Activated naive CD8-positive, alpha-beta T cell treated with anti-CD3 and anti-CD28 coated beads for 36 hours (primary cell): ENCODE data around the gene TNK2. TPM values are rescaled to one million over a fixed set of nuclear protein-coding genes. Genes with fewer than 3 reads are reported as not detected.
"Not testable (repeated sequence)": the region's sequence is repeated elsewhere in the genome, so short reads cannot be mapped to it uniquely, and the experiment has no call there.

Experiments used
- DNase-seq: peaks from one replicate; pipeline ENCODE4 v3.0.0; 2021
- H3K27ac Mint-ChIP-seq: one replicate; pipeline ENCODE4 v1.8.0; 2022; ENCODE audit warnings: mild to moderate bottlenecking, moderate library complexity, mixed read lengths
- H3K27me3 Mint-ChIP-seq: one replicate; pipeline ENCODE4 v1.8.0; 2022; ENCODE audit warnings: mild to moderate bottlenecking, mixed read lengths
- H3K36me3 Mint-ChIP-seq: one replicate; pipeline ENCODE4 v1.8.0; 2021; ENCODE audit warnings: mild to moderate bottlenecking, mixed read lengths
- H3K4me1 Mint-ChIP-seq: one replicate; pipeline ENCODE4 v1.8.0; 2021; ENCODE audit warnings: mixed read lengths
- H3K4me3 Mint-ChIP-seq: one replicate; pipeline ENCODE4 v1.8.0; 2022; ENCODE audit warnings: mild to moderate bottlenecking, moderate library complexity, mixed read lengths
- H3K9me3 Mint-ChIP-seq: one replicate; pipeline ENCODE4 v1.8.0; 2022; ENCODE audit warnings: mixed read lengths
- total RNA-seq, 2 experiments: library from RNA; stranded (reverse); gene quantifications; one replicate each; pipeline ENCODE4 v1.2.3, GENCODE V29; 2021

Gene TNK2
- total RNA-seq, 2 experiments from 2014 or later = 34.6 to 35.1 TPM

DNA sequence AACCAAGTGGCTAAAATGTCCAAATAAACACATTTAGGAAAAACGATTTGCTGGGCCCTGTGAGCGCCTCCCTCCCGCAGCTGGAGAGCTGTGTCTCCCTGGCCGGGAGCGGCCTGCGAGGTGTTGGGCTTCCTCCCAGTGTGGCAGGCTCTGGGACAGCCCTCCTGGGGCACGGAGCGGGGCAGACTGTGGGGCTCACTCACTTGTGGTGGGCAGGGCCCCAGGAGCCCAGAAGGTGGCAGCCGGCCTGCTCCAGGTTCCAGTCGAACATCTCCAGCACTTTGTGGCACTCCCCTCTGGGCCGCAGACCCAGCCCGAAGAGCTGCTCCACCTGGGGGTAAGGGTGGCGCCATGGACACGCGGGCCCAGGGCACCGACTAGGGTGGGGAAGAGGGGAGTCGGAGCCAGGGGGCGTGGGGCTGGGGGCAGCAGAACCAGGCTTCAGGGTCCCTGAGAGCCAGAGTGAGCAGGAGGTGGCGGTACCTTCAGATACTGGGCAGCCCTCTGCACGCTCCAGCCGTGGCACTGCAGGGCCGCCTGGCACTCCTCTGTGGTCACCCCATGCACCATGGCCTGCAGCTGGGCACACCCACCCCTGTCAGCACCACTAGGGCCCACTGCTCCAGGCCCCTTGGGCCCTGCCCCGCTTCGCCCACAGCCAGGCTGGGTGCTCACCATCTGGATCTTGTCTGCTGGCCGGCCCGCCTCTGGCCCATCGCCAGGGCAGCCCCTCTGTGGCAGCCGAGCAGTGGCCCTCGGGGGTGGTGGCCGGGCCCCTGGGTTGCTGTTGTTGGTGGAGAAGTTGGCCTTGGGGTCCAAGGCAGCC, 41.5 kb downstream of the TNK2 start:
- H3K9me3 Mint-ChIP-seq = no peaks in the 10 kb centered on the region
- H3K4me3 Mint-ChIP-seq = no peak overlapping the region
- no peak overlapping the region for H3K27ac Mint-ChIP-seq
- DNase-seq = no peak
- no peaks in the 10 kb centered on the region for H3K36me3 Mint-ChIP-seq
- no peaks in the 10 kb centered on the region for H3K27me3 Mint-ChIP-seq
- H3K4me1 Mint-ChIP-seq = peaks cover 4% of the 10 kb centered on the region

- H3K4me1 Mint-ChIP-seq = peaks cover 4% of the 10 kb centered on the region
- DNase-seq = no peak
- no peak overlapping the region for H3K4me3 Mint-ChIP-seq
- no peak overlapping the region for H3K27ac Mint-ChIP-seq
- H3K36me3 Mint-ChIP-seq = no peaks in the 10 kb centered on the region
- no peaks in the 10 kb centered on the region for H3K27me3 Mint-ChIP-seq
- H3K9me3 Mint-ChIP-seq = no peaks in the 10 kb centered on the region
Measured at GRCh38 chr3:195865752-195866151, 42.6 kb downstream of the TNK2 start.

DNA sequence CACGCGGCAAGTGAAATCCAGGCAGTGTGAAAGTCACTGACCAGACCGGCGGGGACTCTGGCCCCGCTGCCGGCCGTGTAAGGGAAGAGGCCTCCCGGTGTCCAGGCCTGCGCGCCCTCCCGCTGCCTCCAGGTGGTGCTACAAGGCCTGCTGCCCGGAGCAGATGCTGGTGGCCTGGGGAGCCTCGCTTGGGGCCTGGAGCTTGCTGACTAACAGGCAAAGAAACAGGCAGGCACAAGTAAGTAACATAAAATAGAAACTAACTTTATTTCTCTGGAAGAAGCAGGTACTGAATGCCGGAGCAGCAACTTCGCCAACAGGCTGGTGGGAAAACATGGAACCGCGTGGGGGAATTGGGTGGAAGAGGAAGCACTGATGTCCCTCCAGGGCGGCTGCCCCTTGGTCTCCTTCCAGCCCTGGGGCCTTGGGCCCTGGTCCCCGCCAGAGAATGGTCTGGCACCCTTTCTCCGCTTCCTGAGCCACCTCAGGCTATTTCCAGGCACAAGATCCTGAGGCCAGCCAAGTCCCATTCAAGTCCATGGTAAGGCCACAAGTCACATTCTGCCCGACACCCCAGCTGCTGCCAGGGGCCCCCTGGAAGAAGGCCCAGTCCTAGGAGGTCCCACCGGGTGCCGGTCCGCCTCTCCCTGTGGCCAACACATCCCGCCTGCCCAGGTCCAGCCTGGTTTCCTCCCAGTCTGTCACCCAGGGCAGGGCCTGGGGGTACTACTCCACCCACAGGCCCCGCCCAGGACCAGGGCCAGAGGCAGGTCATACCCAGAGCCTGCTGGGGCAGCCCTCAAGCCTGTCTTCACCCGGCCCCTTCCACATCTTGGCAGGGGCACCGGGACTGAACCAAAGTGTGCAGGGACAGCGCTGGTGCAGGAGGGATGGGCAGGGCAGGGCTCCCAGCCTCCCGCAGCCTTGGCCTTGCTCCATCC, 45.0 kb downstream of the TNK2 start:
- H3K4me1 Mint-ChIP-seq = peaks cover 7% of the 10 kb centered on the region
- H3K27me3 Mint-ChIP-seq = no peaks in the 10 kb centered on the region
- H3K9me3 Mint-ChIP-seq = no peaks in the 10 kb centered on the region
- peak; percentile 70 for DNase-seq
- H3K36me3 Mint-ChIP-seq = no peaks in the 10 kb centered on the region
- H3K27ac Mint-ChIP-seq = no peak overlapping the region
- no peak overlapping the region for H3K4me3 Mint-ChIP-seq

DNA sequence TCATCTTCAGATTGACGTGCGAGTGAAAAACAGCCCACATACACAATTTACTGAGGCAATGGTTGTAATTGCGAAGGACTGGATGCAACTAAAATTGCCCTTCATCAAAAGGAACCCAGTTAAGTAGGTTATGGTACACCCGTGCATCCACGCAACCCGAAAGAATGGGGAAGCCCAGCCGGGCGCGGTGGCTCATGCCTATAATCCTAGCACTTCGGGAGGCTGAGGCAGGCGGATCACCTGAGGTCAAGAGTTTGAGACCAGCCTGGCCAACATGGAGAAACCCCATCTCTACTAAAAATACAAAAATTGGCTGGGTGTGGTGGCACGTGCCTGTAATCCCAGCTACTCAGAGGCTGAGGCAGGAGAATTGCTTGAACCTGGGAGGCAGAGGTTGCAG, 46.0 kb downstream of the TNK2 start:
- H3K36me3 Mint-ChIP-seq, H3K27ac Mint-ChIP-seq, H3K4me1 Mint-ChIP-seq, DNase-seq, H3K9me3 Mint-ChIP-seq, H3K4me3 Mint-ChIP-seq, H3K27me3 Mint-ChIP-seq: not testable (repeated sequence)

- Mint-ChIP-seq H3K27ac (peak overlapping the region; percentile 3), H3K27me3 (peaks cover 4% of the 10 kb centered on the region), H3K9me3 (no peaks in the 10 kb centered on the region), H3K36me3 (no peaks in the 10 kb centered on the region), H3K4me1 (peaks cover 7% of the 10 kb centered on the region), H3K4me3 (no peak overlapping the region)
- no peak for DNase-seq
Measured at GRCh38 chr3:195860456-195860855, 47.9 kb downstream of the TNK2 start.

DNA sequence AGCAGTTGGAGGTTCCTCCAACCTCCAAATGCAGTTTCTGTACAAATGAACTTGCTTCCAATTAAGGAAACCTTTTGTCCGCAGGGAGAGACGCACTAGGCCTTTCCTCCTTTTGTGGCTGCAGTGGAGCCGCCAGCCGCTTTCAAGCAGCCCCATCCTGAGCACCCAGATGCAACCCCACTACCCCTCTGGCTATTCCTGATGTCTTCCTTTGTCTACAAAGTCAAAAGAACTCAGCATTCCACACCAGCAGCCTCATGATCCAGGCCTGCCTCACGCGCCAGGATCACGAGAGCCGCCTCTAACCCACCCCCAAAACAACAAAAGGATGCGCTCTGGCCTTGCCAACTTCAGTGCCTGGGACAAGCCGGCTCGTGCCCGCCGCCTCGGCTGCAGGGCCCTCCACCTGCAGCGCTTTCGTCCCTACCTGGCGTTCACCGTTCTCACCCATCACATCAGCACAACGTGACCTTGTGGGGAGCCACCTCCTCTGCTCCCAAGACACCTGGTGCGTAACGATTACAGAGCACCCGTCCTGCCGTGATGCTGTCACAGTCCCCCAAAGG, 48.4 kb downstream of the TNK2 start:
- H3K27me3 Mint-ChIP-seq = peaks cover 4% of the 10 kb centered on the region
- peaks cover 7% of the 10 kb centered on the region for H3K4me1 Mint-ChIP-seq
- no peak overlapping the region for H3K27ac Mint-ChIP-seq
- H3K4me3 Mint-ChIP-seq = no peak overlapping the region
- no peaks in the 10 kb centered on the region for H3K36me3 Mint-ChIP-seq
- H3K9me3 Mint-ChIP-seq = no peaks in the 10 kb centered on the region
- DNase-seq = no peak

DNA sequence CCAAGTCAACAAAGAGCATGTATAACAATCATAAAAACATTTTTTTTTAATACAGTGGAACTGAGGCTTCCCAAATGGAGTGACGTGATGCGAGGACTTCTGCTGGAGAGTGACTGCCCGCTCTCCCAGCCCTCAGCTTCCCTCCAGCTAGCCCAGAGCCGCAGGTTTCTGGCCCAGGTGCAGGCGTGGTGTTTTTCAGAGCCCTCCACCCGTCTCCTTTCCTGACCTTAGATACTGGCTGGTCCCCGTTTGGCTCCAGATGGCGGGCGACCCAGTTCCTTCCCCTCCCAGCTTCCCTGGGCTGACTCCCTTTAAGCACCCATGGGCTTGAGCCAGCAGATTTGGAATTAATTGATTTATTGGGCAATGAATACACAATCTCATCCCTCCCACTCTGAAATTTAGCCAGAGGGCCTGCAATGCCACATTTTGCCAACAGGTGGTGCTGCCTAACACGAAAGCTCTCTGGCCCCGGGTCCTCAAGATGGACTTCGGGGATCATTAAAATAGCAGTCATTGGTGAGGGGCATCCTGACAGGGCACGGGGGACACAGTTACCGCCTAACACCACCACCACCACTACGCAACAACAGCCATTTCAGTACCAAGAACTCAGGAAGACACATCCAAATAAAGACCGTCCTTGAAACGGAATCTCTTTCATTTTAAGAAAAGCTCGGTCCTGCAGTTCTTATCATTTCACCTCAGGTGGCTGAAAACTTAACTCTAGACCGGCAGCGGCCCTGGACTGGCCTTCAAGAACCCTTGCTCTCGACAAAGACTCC, 49.1 kb downstream of the TNK2 start:
- peak overlapping the region; percentile 62 for H3K4me3 Mint-ChIP-seq
- peak; percentile 68 for DNase-seq
- no peaks in the 10 kb centered on the region for H3K9me3 Mint-ChIP-seq
- H3K27me3 Mint-ChIP-seq = peaks cover 4% of the 10 kb centered on the region
- peaks cover 7% of the 10 kb centered on the region for H3K4me1 Mint-ChIP-seq
- no peak overlapping the region for H3K27ac Mint-ChIP-seq
- no peaks in the 10 kb centered on the region for H3K36me3 Mint-ChIP-seq

DNA sequence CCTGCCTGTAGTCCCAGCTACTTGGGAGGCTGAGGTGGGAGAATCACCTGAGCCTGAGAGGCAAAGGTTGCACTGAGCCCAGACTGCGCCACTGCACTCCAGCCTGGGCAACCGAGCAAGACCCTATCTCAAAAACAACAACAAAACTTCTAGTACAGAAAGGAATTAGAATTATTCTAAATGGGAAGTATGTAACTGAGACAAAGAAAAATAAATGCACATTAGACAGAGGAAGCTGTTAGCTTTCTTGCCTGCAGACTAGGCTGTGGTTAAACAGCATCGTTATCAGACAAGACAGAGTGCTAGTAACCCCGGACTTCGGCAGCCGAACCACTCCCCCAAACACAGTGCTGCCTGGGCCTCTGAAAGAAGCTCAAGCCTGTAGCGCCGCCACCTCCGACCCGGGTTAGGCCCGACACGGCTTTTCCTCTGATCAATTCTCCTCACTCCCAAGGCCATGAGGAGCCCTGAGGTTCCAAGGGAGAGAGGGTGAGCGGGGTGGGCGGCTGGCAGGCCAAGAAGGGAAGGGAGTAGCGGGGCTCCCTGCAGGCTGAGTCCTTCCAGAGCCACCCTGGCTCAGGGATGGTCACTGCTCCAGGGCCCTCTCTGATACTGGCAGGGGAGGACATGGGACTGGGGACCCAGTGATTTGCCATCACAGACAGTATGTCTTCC, 51.8 kb downstream of the TNK2 start:
- H3K27ac Mint-ChIP-seq = no peak overlapping the region
- no peaks in the 10 kb centered on the region for H3K9me3 Mint-ChIP-seq
- no peak overlapping the region for H3K4me3 Mint-ChIP-seq
- no peak for DNase-seq
- peaks cover 4% of the 10 kb centered on the region for H3K4me1 Mint-ChIP-seq
- H3K36me3 Mint-ChIP-seq = no peaks in the 10 kb centered on the region
- H3K27me3 Mint-ChIP-seq = peaks cover 17% of the 10 kb centered on the region

DNA sequence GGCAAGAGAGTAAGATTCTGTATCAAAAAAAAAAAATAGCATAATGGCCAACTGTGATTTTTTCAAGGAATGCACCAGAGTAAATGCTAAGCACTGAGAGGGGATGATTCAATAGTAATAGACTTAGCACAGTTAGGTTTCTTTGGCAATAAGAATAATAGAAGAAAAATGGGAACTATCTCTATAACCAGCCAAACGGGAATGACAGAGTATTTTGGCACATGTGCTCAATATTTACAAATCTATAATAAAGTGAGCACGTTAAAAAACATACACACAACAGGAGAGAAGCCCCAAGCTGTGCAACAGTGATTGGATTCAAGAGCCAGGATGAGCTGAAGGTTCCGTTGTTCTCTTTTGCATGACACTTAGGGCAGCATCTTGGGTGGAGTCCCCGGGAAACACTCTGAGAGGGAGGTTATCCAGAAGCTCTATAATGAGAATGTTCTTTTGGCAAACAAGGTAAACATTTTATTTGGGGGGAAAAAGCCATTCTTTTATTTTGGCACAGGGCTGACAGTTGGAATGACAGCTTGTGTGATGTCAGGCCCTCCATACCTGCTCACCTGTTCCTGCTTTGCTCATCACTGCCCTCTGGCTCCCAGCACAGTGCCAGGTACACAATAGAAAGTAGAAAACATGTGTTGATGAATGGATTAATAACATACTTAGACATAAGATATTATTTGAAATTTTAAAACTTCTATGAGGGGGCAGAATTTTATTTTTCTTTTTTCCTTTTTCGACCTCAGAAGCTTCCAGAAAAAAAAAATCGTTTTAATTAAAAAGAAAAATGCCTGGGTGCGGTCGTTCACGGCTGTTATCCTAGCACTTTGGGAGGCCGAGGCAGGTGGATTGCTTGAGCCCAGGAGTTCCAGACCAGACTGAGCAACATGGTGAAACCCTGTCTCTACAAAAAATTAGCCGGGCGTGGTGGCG, 52.6 kb downstream of the TNK2 start:
- no peaks in the 10 kb centered on the region for H3K36me3 Mint-ChIP-seq
- no peak overlapping the region for H3K27ac Mint-ChIP-seq
- H3K4me1 Mint-ChIP-seq = peaks cover 9% of the 10 kb centered on the region
- H3K9me3 Mint-ChIP-seq = no peaks in the 10 kb centered on the region
- H3K27me3 Mint-ChIP-seq = peaks cover 18% of the 10 kb centered on the region
- DNase-seq = no peak
- H3K4me3 Mint-ChIP-seq = no peak overlapping the region

- Mint-ChIP-seq H3K9me3 (no peaks in the 10 kb centered on the region), H3K27ac (no peak overlapping the region), H3K4me3 (no peak overlapping the region), H3K4me1 (peaks cover 11% of the 10 kb centered on the region), H3K27me3 (peaks cover 18% of the 10 kb centered on the region), H3K36me3 (no peaks in the 10 kb centered on the region)
- DNase-seq = no peak
Measured at GRCh38 chr3:195854628-195855294, 53.6 kb downstream of the TNK2 start.

GRCh38 chr3:195853996-195854395, 54.4 kb downstream of the TNK2 start:
- no peaks in the 10 kb centered on the region for H3K9me3 Mint-ChIP-seq
- no peak for DNase-seq
- H3K4me1 Mint-ChIP-seq = peaks cover 7% of the 10 kb centered on the region
- peaks cover 20% of the 10 kb centered on the region for H3K27me3 Mint-ChIP-seq
- no peak overlapping the region for H3K4me3 Mint-ChIP-seq
- peak overlapping the region; percentile 51 for H3K27ac Mint-ChIP-seq
- H3K36me3 Mint-ChIP-seq = no peaks in the 10 kb centered on the region

DNA sequence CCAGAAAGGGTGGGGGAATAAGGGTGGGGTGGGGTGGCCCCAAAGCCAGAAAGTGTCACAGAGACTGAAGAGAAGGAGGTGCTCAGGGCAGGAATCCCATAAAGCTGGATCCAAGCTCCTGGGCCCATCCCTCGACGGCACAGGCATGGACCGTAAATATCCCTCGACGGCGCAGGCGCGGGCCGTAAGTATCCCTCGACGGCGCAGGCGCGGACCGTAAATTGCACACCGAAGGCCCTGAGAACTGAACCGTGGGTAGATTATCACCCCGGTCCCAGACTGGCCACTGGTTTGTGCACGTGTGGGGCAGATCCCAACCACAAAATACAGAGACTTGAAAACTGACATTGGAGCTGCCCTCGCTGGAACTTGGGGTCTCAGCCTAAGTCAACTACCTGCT, 55.3 kb downstream of the TNK2 start:
- no peak overlapping the region for H3K4me3 Mint-ChIP-seq
- H3K9me3 Mint-ChIP-seq = no peaks in the 10 kb centered on the region
- H3K36me3 Mint-ChIP-seq = no peaks in the 10 kb centered on the region
- no peak overlapping the region for H3K27ac Mint-ChIP-seq
- H3K27me3 Mint-ChIP-seq = peaks cover 25% of the 10 kb centered on the region
- peaks cover 7% of the 10 kb centered on the region for H3K4me1 Mint-ChIP-seq
- DNase-seq = no peak
